Measurements from ENCODE around the gene TMEM131L. TPM values are rescaled to one million over a fixed set of nuclear protein-coding genes. Genes with fewer than 3 reads are reported as not detected.

TMEM131L gene
- total RNA-seq, 1 experiment from 2014 or later: 14.6 TPM

GRCh38 chr4:153595894-153596601 is 129.9 kb downstream of the TMEM131L start:
- no peaks in the 10 kb centered on the region for H3K27me3 Mint-ChIP-seq (ENCODE audit: low read depth)
- no peaks in the 10 kb centered on the region for H3K4me1 Mint-ChIP-seq
- Histone ChIP-seq H3K23ac (ENCODE audit: insufficient read length, low read depth, low read length) (no peak overlapping the region), H3K9ac (ENCODE audit: extremely low read depth, insufficient read length, low read length) (no peak overlapping the region), H3K18ac (ENCODE audit: insufficient read length, low read depth, low read length) (no peak overlapping the region), H2BK120ac (ENCODE audit: low read depth, low read length, poor library complexity, severe bottlenecking) (no peak overlapping the region), H4K5ac (ENCODE audit: insufficient read length, low read depth, low read length) (no peak overlapping the region), H3K4me1 (ENCODE audit: insufficient read depth, low read length) (no peaks in the 10 kb centered on the region), H3K4ac (ENCODE audit: low read depth, low read length) (no peak overlapping the region), H3T11ph (ENCODE audit: low read length) (no peak overlapping the region), H4K8ac (replicated peaks; ENCODE audit: insufficient read length, low read depth, low read length) (no peak overlapping the region), H2BK20ac (ENCODE audit: low read depth, low read length, poor library complexity, severe bottlenecking) (no peak overlapping the region), H3K27me3 (ENCODE audit: insufficient read depth, low read length) (no peaks in the 10 kb centered on the region), H2BK5ac (ENCODE audit: insufficient read length, low read length) (no peak overlapping the region), H4K20me1 (ENCODE audit: control insufficient read depth, insufficient read depth, insufficient read length) (no peaks in the 10 kb centered on the region), H3K79me1 (ENCODE audit: insufficient read depth, low read depth, low read length, poor library complexity, severe bottlenecking) (no peaks in the 10 kb centered on the region), H3K23me2 (ENCODE audit: insufficient read length, low read depth, low read length, poor library complexity, severe bottlenecking) (no peaks in the 10 kb centered on the region), H3K4me2 (ENCODE audit: insufficient read depth, insufficient read length, low read length) (no peak overlapping the region), H3K14ac (ENCODE audit: insufficient read depth, low read length) (no peak overlapping the region), H2BK12ac (ENCODE audit: insufficient read length, low read depth, low read length) (no peak overlapping the region), H3K79me2 (ENCODE audit: insufficient read depth, low read length) (no peaks in the 10 kb centered on the region; the same call in 1 of the 2 replicates), H2BK15ac (ENCODE audit: low read depth, low read length) (no peak overlapping the region), H4K91ac (ENCODE audit: insufficient read length, low read depth, low read length) (no peak overlapping the region), H3K9me3 (ENCODE audit: control insufficient read depth, low read depth, low read length) (no peaks in the 10 kb centered on the region), H3K27ac (ENCODE audit: insufficient read length, low read depth, low read length) (no peak overlapping the region), H2AK5ac (ENCODE audit: insufficient read length, low read length) (no peak overlapping the region), H2AFZ (ENCODE audit: low read length) (no peak overlapping the region), H3K56ac (ENCODE audit: insufficient read length, low read depth, low read length) (no peak overlapping the region)
- no peak for DNase-seq
- H3K27ac Mint-ChIP-seq: peak overlapping the region in 1 of 3 experiments; percentile 2; a peak in 1 of 7 replicates
- peaks cover 9 to 39% (median 38%) of the 10 kb centered on the region in 3 experiments; a peak in 6 of 7 replicates for H3K36me3 Mint-ChIP-seq (ENCODE audit: insufficient read depth in 1 of 3, low read depth in 3 of 3)
- no peak for TF ChIP-seq CTCF (conservative IDR thresholded peaks at IDR 0.05)
- no peaks in the 10 kb centered on the region for H3K9me3 Mint-ChIP-seq
- no CpG with 5 or more reads among the region's 6 CpGs for WGBS (ENCODE audit: extremely low coverage, insufficient read length, low lambda C conversion rate)
- no peak overlapping the region for H3K4me3 Mint-ChIP-seq

Measured in H9 (cell line).